Prostate gland (tissue), 2 donors: ENCODE measurements around the gene PCNT.

ENCODE experiments used
- POLR2A ChIP-seq: fragments of 450-650 bp; IDR thresholded peaks from one replicate; pipeline ENCODE4 v1.6.1; 2016; ENCODE audit warnings: antibody characterized with exemption, mild to moderate bottlenecking
- POLR2AphosphoS5 ChIP-seq: sonication (generic); formaldehyde crosslinking; IDR thresholded peaks from one replicate; pipeline ENCODE4 v1.6.1; 2017; ENCODE audit warnings: antibody characterized with exemption
- TF ChIP-seq, protein P1 (sequence below), 4 experiments: fragments of 200-600 bp in 2 of 4; fragments of 450-650 bp in 2 of 4; sonication (generic) in 2 of 4; IDR thresholded peaks; 1 replicate in 3 of 4; 2 replicates in 1 of 4; pipeline ENCODE4 v1.5.1; 2016 to 2019; ENCODE audit warnings: antibody characterized with exemption in 4 of 4, mild to moderate bottlenecking in 2 of 4, moderate library complexity in 2 of 4

DNA sequence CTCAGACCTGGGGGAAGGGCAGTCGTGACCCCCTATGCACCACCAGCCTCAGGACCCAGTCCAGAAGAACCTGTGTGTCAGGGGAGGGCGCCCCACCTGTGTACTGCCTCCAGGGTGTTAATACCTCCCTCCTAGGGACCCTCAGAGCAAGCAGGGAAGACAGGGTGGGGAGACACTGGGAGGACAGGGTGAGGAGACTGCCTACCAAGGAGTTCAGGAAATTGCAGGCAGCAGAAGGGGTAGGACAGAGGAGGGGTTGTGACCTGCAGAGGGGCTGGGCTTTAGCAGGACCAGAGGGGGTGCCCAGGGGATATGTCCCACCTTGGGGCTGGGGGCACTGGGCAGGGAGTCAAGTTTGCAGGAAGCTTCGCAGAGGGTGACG lies 5.5 kb upstream of the PCNT start:
- TF ChIP-seq, protein P1, sequence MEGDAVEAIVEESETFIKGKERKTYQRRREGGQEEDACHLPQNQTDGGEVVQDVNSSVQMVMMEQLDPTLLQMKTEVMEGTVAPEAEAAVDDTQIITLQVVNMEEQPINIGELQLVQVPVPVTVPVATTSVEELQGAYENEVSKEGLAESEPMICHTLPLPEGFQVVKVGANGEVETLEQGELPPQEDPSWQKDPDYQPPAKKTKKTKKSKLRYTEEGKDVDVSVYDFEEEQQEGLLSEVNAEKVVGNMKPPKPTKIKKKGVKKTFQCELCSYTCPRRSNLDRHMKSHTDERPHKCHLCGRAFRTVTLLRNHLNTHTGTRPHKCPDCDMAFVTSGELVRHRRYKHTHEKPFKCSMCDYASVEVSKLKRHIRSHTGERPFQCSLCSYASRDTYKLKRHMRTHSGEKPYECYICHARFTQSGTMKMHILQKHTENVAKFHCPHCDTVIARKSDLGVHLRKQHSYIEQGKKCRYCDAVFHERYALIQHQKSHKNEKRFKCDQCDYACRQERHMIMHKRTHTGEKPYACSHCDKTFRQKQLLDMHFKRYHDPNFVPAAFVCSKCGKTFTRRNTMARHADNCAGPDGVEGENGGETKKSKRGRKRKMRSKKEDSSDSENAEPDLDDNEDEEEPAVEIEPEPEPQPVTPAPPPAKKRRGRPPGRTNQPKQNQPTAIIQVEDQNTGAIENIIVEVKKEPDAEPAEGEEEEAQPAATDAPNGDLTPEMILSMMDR (IDR thresholded peaks at IDR 0.05), result no peak
- TF ChIP-seq POLR2AphosphoS5 (no peak), POLR2A (no peak)
